Measurements from ENCODE around the gene USPL1. TPM values are rescaled to one million over a fixed set of nuclear protein-coding genes. Genes with fewer than 3 reads are reported as not detected.

The USPL1 gene
- polyA plus RNA-seq, 1 donor (not counting 4 experiments of a cell fraction or from before 2014, with no cell fraction given): 12.3 TPM

- Histone ChIP-seq H3K9me1 (ENCODE audit: control insufficient read depth, extremely low read depth, insufficient read depth, low read length) (no peaks in the 10 kb centered on the region), H3K4me3 (ENCODE audit: control insufficient read depth in 2 of 3, extremely low read depth in 1 of 3, insufficient read depth in 2 of 3, low read depth in 1 of 3, low read length in 3 of 3) (peak overlapping the region; percentile 75 to 91 (median 75)), H3K36me3 (ENCODE audit: control insufficient read depth in 2 of 2, extremely low read depth in 1 of 2, insufficient read depth in 2 of 2, low read length in 2 of 2) (no peaks in the 10 kb centered on the region), H3K4me1 (ENCODE audit: control insufficient read depth, extremely low read depth, insufficient read depth, low read length) (peaks cover 17% of the 10 kb centered on the region), H2AFZ (ENCODE audit: control insufficient read depth, low read length) (peak overlapping the region; percentile 80), H4K20me1 (ENCODE audit: control insufficient read depth, extremely low read depth, insufficient read depth, low read length) (peaks cover 2% of the 10 kb centered on the region), H3K4me2 (ENCODE audit: control insufficient read depth, extremely low read depth, insufficient read depth, low read depth, low read length) (peak overlapping the region; percentile 96), H3K9ac (ENCODE audit: control insufficient read depth, extremely low read depth, insufficient read depth, low read length) (peak overlapping the region; percentile 98), H3K79me2 (ENCODE audit: control insufficient read depth, insufficient read depth, low read length) (peaks cover 53% of the 10 kb centered on the region), H3K9me3 (ENCODE audit: control insufficient read depth, low read depth, low read length) (no peaks in the 10 kb centered on the region), H3K27ac (ENCODE audit: control insufficient read depth, insufficient read depth, low read length) (peak overlapping the region; percentile 90), H3K27me3 (ENCODE audit: control insufficient read depth, extremely low read depth, insufficient read depth, low read length) (no peaks in the 10 kb centered on the region)
- dilution Hi-C loops (cut with MboI; ENCODE audit: extremely low pct_ligation_motif_present, low sequenced_read_pairs): no loop called here
- TF ChIP-seq EZH2 (IDR thresholded peaks at IDR 0.05; ENCODE audit: low read length): no peak
- TF ChIP-seq, protein P1, sequence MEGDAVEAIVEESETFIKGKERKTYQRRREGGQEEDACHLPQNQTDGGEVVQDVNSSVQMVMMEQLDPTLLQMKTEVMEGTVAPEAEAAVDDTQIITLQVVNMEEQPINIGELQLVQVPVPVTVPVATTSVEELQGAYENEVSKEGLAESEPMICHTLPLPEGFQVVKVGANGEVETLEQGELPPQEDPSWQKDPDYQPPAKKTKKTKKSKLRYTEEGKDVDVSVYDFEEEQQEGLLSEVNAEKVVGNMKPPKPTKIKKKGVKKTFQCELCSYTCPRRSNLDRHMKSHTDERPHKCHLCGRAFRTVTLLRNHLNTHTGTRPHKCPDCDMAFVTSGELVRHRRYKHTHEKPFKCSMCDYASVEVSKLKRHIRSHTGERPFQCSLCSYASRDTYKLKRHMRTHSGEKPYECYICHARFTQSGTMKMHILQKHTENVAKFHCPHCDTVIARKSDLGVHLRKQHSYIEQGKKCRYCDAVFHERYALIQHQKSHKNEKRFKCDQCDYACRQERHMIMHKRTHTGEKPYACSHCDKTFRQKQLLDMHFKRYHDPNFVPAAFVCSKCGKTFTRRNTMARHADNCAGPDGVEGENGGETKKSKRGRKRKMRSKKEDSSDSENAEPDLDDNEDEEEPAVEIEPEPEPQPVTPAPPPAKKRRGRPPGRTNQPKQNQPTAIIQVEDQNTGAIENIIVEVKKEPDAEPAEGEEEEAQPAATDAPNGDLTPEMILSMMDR (optimal IDR thresholded peaks at IDR 0.05 in 1 of 3, IDR thresholded peaks at IDR 0.05 in 1 of 3, conservative IDR thresholded peaks at IDR 0.05 in 1 of 3; ENCODE audit: extremely low read depth in 1 of 3, insufficient read depth in 2 of 3, low read length in 3 of 3): no peak
- FAIRE-seq (no peak), DNase-seq (ENCODE audit: low read depth, low spot score) (no peak)
Observed at GRCh38 chr13:30615481-30615865, 2.2 kb upstream of the USPL1 start.

DNA sequence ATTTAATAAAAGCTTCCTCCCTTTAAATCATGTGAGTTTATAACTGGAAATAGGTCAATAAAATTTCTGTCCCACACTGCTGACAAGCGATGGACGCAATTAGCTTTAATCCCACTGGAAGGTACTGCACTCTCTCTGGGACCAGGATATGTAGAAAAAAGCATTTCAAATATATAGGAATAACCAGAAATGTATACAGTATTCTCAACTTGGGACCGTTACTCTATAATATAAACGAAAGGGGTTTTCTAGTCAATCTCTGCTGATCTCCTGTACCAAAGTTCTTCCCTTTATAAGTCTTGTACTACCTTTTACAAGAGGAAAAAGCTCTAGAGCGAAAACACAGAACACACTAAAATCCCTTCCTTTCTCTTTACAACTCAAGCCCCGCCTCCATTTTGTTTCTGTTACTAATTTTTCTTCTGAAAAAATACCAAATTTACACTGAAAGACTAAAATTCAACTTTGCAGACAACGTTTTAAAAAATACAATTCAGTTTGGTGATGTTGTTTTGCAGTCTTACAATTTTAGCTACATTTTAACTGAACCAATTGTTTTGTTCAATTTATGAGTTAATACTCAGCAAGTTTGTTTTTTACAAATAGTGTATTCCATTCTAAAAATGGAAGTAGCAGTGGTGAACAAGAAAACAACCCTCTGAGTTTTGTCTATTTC is 1.7 kb upstream of the USPL1 start:
- Histone ChIP-seq H3K9ac (ENCODE audit: control insufficient read depth, extremely low read depth, insufficient read depth, low read length) (peak overlapping the region; percentile 98), H4K20me1 (ENCODE audit: control insufficient read depth, extremely low read depth, insufficient read depth, low read length) (peaks cover 2% of the 10 kb centered on the region), H3K9me3 (ENCODE audit: control insufficient read depth, low read depth, low read length) (no peaks in the 10 kb centered on the region), H3K4me3 (ENCODE audit: control insufficient read depth in 2 of 3, extremely low read depth in 1 of 3, insufficient read depth in 2 of 3, low read depth in 1 of 3, low read length in 3 of 3) (peak overlapping the region; percentile 75 to 91 (median 75)), H3K36me3 (ENCODE audit: control insufficient read depth in 2 of 2, extremely low read depth in 1 of 2, insufficient read depth in 2 of 2, low read length in 2 of 2) (no peaks in the 10 kb centered on the region), H3K4me1 (ENCODE audit: control insufficient read depth, extremely low read depth, insufficient read depth, low read length) (peaks cover 17% of the 10 kb centered on the region), H3K9me1 (ENCODE audit: control insufficient read depth, extremely low read depth, insufficient read depth, low read length) (no peaks in the 10 kb centered on the region), H3K4me2 (ENCODE audit: control insufficient read depth, extremely low read depth, insufficient read depth, low read depth, low read length) (peak overlapping the region; percentile 96), H3K27me3 (ENCODE audit: control insufficient read depth, extremely low read depth, insufficient read depth, low read length) (no peaks in the 10 kb centered on the region), H3K27ac (ENCODE audit: control insufficient read depth, insufficient read depth, low read length) (peak overlapping the region; percentile 90), H3K79me2 (ENCODE audit: control insufficient read depth, insufficient read depth, low read length) (peaks cover 59% of the 10 kb centered on the region), H2AFZ (ENCODE audit: control insufficient read depth, low read length) (peak overlapping the region; percentile 80)
- TF ChIP-seq EZH2 (IDR thresholded peaks at IDR 0.05; ENCODE audit: low read length): no peak
- TF ChIP-seq, protein P1 (optimal IDR thresholded peaks at IDR 0.05 in 1 of 3, IDR thresholded peaks at IDR 0.05 in 1 of 3, conservative IDR thresholded peaks at IDR 0.05 in 1 of 3; ENCODE audit: extremely low read depth in 1 of 3, insufficient read depth in 2 of 3, low read length in 3 of 3): no peak
- dilution Hi-C loops (cut with MboI; ENCODE audit: extremely low pct_ligation_motif_present, low sequenced_read_pairs): no loop called here
- DNase-seq (ENCODE audit: low read depth, low spot score) (no peak), FAIRE-seq (no peak)

Data from keratinocyte (primary cell).